ENCODE results near the gene COL23A1. TPM values are rescaled to one million over a fixed set of nuclear protein-coding genes. Genes with fewer than 3 reads are reported as not detected.
A peak's percentile ranks its signal among the peaks of the same experiment; 100 is the strongest.

The COL23A1 gene
- total RNA-seq, 4 donors from 2014 or later, result 0.93 to 4.6 (median 2.4) TPM

- H3K36me3 ChIP-seq, result peaks cover 0 to 84% of the 10 kb centered on the region in 2 donors
- 50 to 100% methylated on average over 2 of the region's 4 CpGs for WGBS, 2 donors (ENCODE audit: low coverage in 1 of 2)
- H3K27me3 ChIP-seq, result no peaks in the 10 kb centered on the region
- TF ChIP-seq EP300 (IDR thresholded peaks at IDR 0.05) (no peak), POLR2AphosphoS5 (IDR thresholded peaks at IDR 0.05) (no peak), POLR2A (IDR thresholded peaks at IDR 0.05) (no peak), CTCF (IDR thresholded peaks at IDR 0.05) (no peak)
- H3K27ac ChIP-seq, result no peak overlapping the region
- no peaks in the 10 kb centered on the region for H3K9me3 ChIP-seq
- no peak for ATAC-seq
- H3K4me1 ChIP-seq, result peaks cover 0 to 41% (median 15%) of the 10 kb centered on the region in 3 donors
- no peak overlapping the region for H3K4me3 ChIP-seq
Measured at GRCh38 chr5:178227138-178227659, 363.0 kb downstream of the COL23A1 start.

GRCh38 chr5:178225174-178225573 lies 365.0 kb downstream of the COL23A1 start:
- no peaks in the 10 kb centered on the region for H3K27me3 ChIP-seq
- no peak overlapping the region for H3K4me3 ChIP-seq
- no peak overlapping the region for H3K27ac ChIP-seq
- 100% methylated on average over 3 of the region's 6 CpGs; no CpG with 5 or more reads in 1 of the 2 donors for WGBS, 2 donors (ENCODE audit: low coverage in 1 of 2)
- H3K36me3 ChIP-seq, result peaks cover 0 to 93% of the 10 kb centered on the region in 2 donors
- no peak for ATAC-seq
- TF ChIP-seq EP300 (IDR thresholded peaks at IDR 0.05) (no peak), CTCF (IDR thresholded peaks at IDR 0.05) (no peak), POLR2AphosphoS5 (IDR thresholded peaks at IDR 0.05) (no peak)
- H3K9me3 ChIP-seq, result no peaks in the 10 kb centered on the region
- peaks cover 0 to 23% (median 2%) of the 10 kb centered on the region in 3 donors for H3K4me1 ChIP-seq

- WGBS, 2 donors (ENCODE audit: low coverage in 1 of 2), result 100% methylated on average over 3 of the region's 17 CpGs; no CpG with 5 or more reads in 1 of the 2 donors
- no peak for TF ChIP-seq POLR2A (IDR thresholded peaks at IDR 0.05)
- TF ChIP-seq EP300 (IDR thresholded peaks at IDR 0.05), result no peak
- no peak for TF ChIP-seq CTCF (IDR thresholded peaks at IDR 0.05)
- TF ChIP-seq POLR2AphosphoS5 (IDR thresholded peaks at IDR 0.05), result no peak
- ATAC-seq, result peak; percentile 4
- H3K4me3 ChIP-seq, result no peak overlapping the region
- H3K4me1 ChIP-seq, result peaks cover 0 to 15% (median 0%) of the 10 kb centered on the region in 3 donors
- no peaks in the 10 kb centered on the region for H3K9me3 ChIP-seq
- H3K27me3 ChIP-seq, result no peaks in the 10 kb centered on the region
- peaks cover 0 to 92% of the 10 kb centered on the region in 2 donors for H3K36me3 ChIP-seq
- H3K27ac ChIP-seq, result no peak overlapping the region
Measured at GRCh38 chr5:178224403-178224802, 365.8 kb downstream of the COL23A1 start.

GRCh38 chr5:178223828-178224335 lies 366.3 kb downstream of the COL23A1 start:
- TF ChIP-seq CTCF (IDR thresholded peaks at IDR 0.05) (no peak), EP300 (IDR thresholded peaks at IDR 0.05) (no peak), POLR2A (IDR thresholded peaks at IDR 0.05) (no peak), POLR2AphosphoS5 (IDR thresholded peaks at IDR 0.05) (no peak)
- Histone ChIP-seq H3K4me3 (no peak overlapping the region), H3K27ac (no peak overlapping the region), H3K4me1 (peaks cover 0 to 10% (median 0%) of the 10 kb centered on the region in 3 donors), H3K27me3 (no peaks in the 10 kb centered on the region), H3K36me3 (peaks cover 0 to 90% of the 10 kb centered on the region in 2 donors), H3K9me3 (no peaks in the 10 kb centered on the region)
- ATAC-seq, result no peak
- WGBS, 2 donors (ENCODE audit: low coverage in 1 of 2), result 40 to 65% methylated on average over 1 to 6 of the region's 13 CpGs

- Histone ChIP-seq H3K27ac (no peak overlapping the region), H3K36me3 (peaks cover 0 to 89% of the 10 kb centered on the region in 2 donors), H3K4me3 (no peak overlapping the region), H3K27me3 (no peaks in the 10 kb centered on the region), H3K4me1 (peaks cover 0 to 10% (median 0%) of the 10 kb centered on the region in 3 donors), H3K9me3 (no peaks in the 10 kb centered on the region)
- 68 to 97% methylated on average over 4 to 5 of the region's 5 CpGs for WGBS, 2 donors (ENCODE audit: low coverage in 1 of 2)
- no peak for ATAC-seq
- TF ChIP-seq POLR2A (IDR thresholded peaks at IDR 0.05), result no peak
- TF ChIP-seq POLR2AphosphoS5 (IDR thresholded peaks at IDR 0.05), result no peak
- no peak for TF ChIP-seq CTCF (IDR thresholded peaks at IDR 0.05)
- TF ChIP-seq EP300 (IDR thresholded peaks at IDR 0.05), result no peak
Measured at GRCh38 chr5:178223196-178223773, 366.9 kb downstream of the COL23A1 start.

All from gastroesophageal sphincter (tissue), 4 donors.